ENCODE measurements around the gene HYPK.

DNA sequence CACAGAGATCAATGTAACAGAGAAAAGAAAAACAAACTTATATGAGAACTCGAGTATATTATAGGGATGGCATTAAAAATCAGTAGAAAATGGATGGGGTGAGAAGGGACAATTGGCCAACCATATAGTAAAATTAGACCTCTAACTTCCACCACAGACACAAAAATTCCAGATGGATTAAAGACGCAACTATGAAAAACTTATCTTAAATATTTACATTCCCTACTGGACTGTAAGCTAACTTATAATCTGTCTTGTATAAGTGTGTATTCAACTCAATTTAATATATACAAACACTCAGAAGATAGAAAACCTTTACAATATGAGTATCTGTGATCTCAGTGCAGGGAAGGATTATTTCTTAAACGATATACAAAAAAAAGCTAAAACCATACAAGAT lies 21.1 kb downstream of the HYPK start:
- TF ChIP-seq, protein P1, sequence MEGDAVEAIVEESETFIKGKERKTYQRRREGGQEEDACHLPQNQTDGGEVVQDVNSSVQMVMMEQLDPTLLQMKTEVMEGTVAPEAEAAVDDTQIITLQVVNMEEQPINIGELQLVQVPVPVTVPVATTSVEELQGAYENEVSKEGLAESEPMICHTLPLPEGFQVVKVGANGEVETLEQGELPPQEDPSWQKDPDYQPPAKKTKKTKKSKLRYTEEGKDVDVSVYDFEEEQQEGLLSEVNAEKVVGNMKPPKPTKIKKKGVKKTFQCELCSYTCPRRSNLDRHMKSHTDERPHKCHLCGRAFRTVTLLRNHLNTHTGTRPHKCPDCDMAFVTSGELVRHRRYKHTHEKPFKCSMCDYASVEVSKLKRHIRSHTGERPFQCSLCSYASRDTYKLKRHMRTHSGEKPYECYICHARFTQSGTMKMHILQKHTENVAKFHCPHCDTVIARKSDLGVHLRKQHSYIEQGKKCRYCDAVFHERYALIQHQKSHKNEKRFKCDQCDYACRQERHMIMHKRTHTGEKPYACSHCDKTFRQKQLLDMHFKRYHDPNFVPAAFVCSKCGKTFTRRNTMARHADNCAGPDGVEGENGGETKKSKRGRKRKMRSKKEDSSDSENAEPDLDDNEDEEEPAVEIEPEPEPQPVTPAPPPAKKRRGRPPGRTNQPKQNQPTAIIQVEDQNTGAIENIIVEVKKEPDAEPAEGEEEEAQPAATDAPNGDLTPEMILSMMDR (IDR thresholded peaks at IDR 0.05): no peak
- no peak for TF ChIP-seq POLR2A (IDR thresholded peaks at IDR 0.05)

All from vagina (tissue), 2 donors.